IMR-90 (cell line): ENCODE measurements around the gene IYD.

Experiments
- CTCF ChIP-seq: conservative IDR thresholded peaks from 2 replicates; pipeline ENCODE4 v1.5.1; 2012; ENCODE audit warnings: mild to moderate bottlenecking, low read depth, low read length, improper control_type of control experiment
- MXI1 ChIP-seq: IDR thresholded peaks from 2 replicates; pipeline ENCODE4 v1.6.1; 2012; ENCODE audit warnings: low read depth, mild to moderate bottlenecking, low read length, moderate library complexity, borderline replicate concordance
- POLR2A ChIP-seq: IDR thresholded peaks from 2 replicates; pipeline ENCODE4 v1.6.1; 2012; ENCODE audit warnings: mild to moderate bottlenecking, low read depth, low read length
- RAD21 ChIP-seq: IDR thresholded peaks from 2 replicates; pipeline ENCODE4 v1.6.1; 2012; ENCODE audit warnings: low read length, improper control_type of control experiment
- RFX5 ChIP-seq: IDR thresholded peaks from 2 replicates; pipeline ENCODE4 v1.8.0; 2012; ENCODE audit warnings: low read depth, mild to moderate bottlenecking, low read length, moderate library complexity
- USF2 ChIP-seq: fragments of 150-350 bp; IDR thresholded peaks from 2 replicates; pipeline ENCODE4 v1.6.1; 2017; ENCODE audit warnings: mild to moderate bottlenecking, antibody characterized with exemption, low read length, low read depth

- TF ChIP-seq POLR2A (no peak), CTCF (peak; percentile 61), MXI1 (no peak), RAD21 (peak; percentile 34), USF2 (no peak), RFX5 (no peak)
Observed at GRCh38 chr6:150418827-150419594, 50.2 kb downstream of the IYD start.
